GM20000 (cell line): ENCODE measurements around the gene ADARB2.

ENCODE experiments used
- DNase-seq: peaks from one replicate; pipeline ENCODE4 v3.0.0; 2012; ENCODE audit warnings: low spot score
- CTCF ChIP-seq: IDR thresholded peaks from 2 replicates; pipeline ENCODE4 v1.5.1; 2012; ENCODE audit warnings: mild to moderate bottlenecking, control low read depth; ENCODE audit errors: extremely low read depth, missing control alignments

The ADARB2 gene

GRCh38 chr10:1410469-1411395 lies 326.6 kb downstream of the ADARB2 start:
- DNase-seq, result no peak
- TF ChIP-seq CTCF, result no peak

GRCh38 chr10:1410032-1410431 lies 327.3 kb downstream of the ADARB2 start:
- DNase-seq, result no peak
- no peak for TF ChIP-seq CTCF

- TF ChIP-seq CTCF, result no peak
- no peak for DNase-seq
Observed at GRCh38 chr10:1409392-1409791, 327.9 kb downstream of the ADARB2 start.

- TF ChIP-seq CTCF, result no peak
- DNase-seq, result no peak
Observed at GRCh38 chr10:1408651-1409367, 328.5 kb downstream of the ADARB2 start.

GRCh38 chr10:1406967-1407945 lies 330.1 kb downstream of the ADARB2 start:
- TF ChIP-seq CTCF, result no peak
- no peak for DNase-seq

- TF ChIP-seq CTCF, result no peak
- DNase-seq, result no peak
Observed at GRCh38 chr10:1406132-1406966, 331.0 kb downstream of the ADARB2 start.
